Lower leg skin (tissue), 4 donors: ENCODE results near the gene PTPDC1. TPM values are rescaled to one million over a fixed set of nuclear protein-coding genes. Genes with fewer than 3 reads are reported as not detected.

ENCODE experiments used
- DNase-seq, 2 donors: peaks; one replicate each; pipeline ENCODE4 v3.0.0-alpha.2; 2019; ENCODE audit warnings: low spot score in 2 of 2
- H3K4me3 ChIP-seq: fragments of 200-600 bp; sonication (generic); 2 replicates; pipeline ENCODE4 v1.5.1; 2017; ENCODE audit warnings: mild to moderate bottlenecking, low read depth; ENCODE audit not compliant: poor library complexity, severe bottlenecking
- CTCF ChIP-seq, 3 donors: fragments of 450-650 bp; IDR thresholded peaks; one replicate each; pipeline ENCODE4 v1.5.1; 2016; ENCODE audit warnings: antibody characterized with exemption in 3 of 3, mild to moderate bottlenecking in 3 of 3, moderate library complexity in 2 of 3
- POLR2A ChIP-seq, 2 donors: fragments of 450-650 bp; IDR thresholded peaks; one replicate each; pipeline ENCODE4 v1.6.1; 2016 to 2017; ENCODE audit warnings: antibody characterized with exemption in 2 of 2, mild to moderate bottlenecking in 1 of 2, moderate library complexity in 1 of 2
- WGBS, 2 donors: methylation state at CpG; one replicate each; pipeline ENCODE4 v1.1.5; 2018; 5-methylcytosine and 5-hydroxymethylcytosine counted together
- intact Hi-C: fragments of 100-400 bp; cut with DNase I; formaldehyde crosslinking; loops from one replicate; pipeline ENCODE4 v1.15.0; 2023; ENCODE audit warnings: low total_unique reads
- total RNA-seq, 4 donors: library from RNA; depleted of rRNA; stranded (reverse); fragments of >200 nt; gene quantifications; one replicate each; pipeline ENCODE4 v1.1.0, GENCODE V29; 2016

Gene PTPDC1
- total RNA-seq, 4 donors from 2014 or later, result 5.9 to 9.1 (median 7.6) TPM

GRCh38 chr9:94078086-94078485, 6.2 kb upstream of the PTPDC1 start:
- DNase-seq, result no peak
- intact Hi-C loops, result no loop called here
- WGBS, 2 donors, result 80 to 88% methylated on average over 2 of the region's 2 CpGs
- TF ChIP-seq POLR2A (IDR thresholded peaks at IDR 0.05) (no peak), CTCF (IDR thresholded peaks at IDR 0.05) (no peak)
- H3K4me3 ChIP-seq, result no peak overlapping the region

GRCh38 chr9:94079236-94079635, 5.0 kb upstream of the PTPDC1 start:
- no peak for TF ChIP-seq POLR2A (IDR thresholded peaks at IDR 0.05)
- TF ChIP-seq CTCF (IDR thresholded peaks at IDR 0.05), result no peak
- intact Hi-C loops, result no loop called here

DNA sequence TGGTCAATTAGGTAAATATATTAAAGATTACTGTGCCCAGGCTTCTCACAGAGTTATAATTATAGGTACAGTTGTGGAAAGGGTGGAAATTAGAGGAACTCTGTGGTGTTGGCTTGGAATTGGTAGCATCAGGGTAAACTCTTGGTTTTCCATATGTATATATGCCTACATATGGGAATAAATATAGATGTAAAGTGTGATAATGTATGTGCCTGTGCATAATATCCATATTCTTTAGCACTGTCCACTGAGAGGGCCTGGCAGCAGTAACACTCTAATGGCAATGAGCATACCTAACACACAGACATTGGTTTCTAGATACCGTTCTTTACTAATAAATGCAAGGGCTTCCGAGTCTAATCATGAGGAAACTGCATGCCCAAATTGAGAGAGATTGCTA, 4.0 kb upstream of the PTPDC1 start:
- no peak for DNase-seq
- intact Hi-C loops, result no loop called here
- 98 to 100% methylated on average over 2 of the region's 2 CpGs for WGBS, 2 donors
- no peak overlapping the region for H3K4me3 ChIP-seq
- TF ChIP-seq CTCF (IDR thresholded peaks at IDR 0.05), result no peak
- TF ChIP-seq POLR2A (IDR thresholded peaks at IDR 0.05), result no peak

More at GRCh38 chr9:94079236-94079635, 5.0 kb upstream of the PTPDC1 start:
- no peak for DNase-seq
- H3K4me3 ChIP-seq, result no peak overlapping the region
- WGBS, 2 donors, result 71 to 90% methylated on average over 2 of the region's 2 CpGs

DNA sequence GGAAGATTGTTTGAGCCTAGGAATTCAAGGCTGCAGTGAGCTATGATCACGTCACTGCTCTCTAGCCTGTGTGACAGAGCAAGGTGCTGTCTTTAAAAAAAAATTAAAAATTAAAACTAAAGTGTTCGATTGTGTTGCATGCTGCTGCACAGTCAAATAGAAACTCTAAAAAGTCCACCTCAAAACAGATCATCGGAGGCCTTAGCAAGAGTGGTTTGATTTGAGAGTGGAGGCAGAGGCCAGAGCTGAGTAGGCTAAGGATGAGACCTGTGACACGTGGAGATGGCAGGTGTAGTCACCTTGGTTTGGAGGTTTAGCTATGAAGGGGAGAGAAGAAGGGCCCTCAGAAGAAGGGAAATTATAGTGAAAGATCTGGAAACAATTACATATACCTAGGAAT, 2.8 kb upstream of the PTPDC1 start:
- intact Hi-C loops, result no loop called here
- no peak for DNase-seq
- WGBS, 2 donors, result 94 to 97% methylated on average over 4 of the region's 4 CpGs
- TF ChIP-seq CTCF (IDR thresholded peaks at IDR 0.05) (no peak), POLR2A (IDR thresholded peaks at IDR 0.05) (no peak)
- H3K4me3 ChIP-seq, result no peak overlapping the region

GRCh38 chr9:94081864-94082463, 2.3 kb upstream of the PTPDC1 start:
- 87 to 88% methylated on average over 8 of the region's 8 CpGs for WGBS, 2 donors
- intact Hi-C loops, result no loop called here
- DNase-seq, result no peak
- TF ChIP-seq CTCF (IDR thresholded peaks at IDR 0.05), result no peak
- TF ChIP-seq POLR2A (IDR thresholded peaks at IDR 0.05), result no peak
- H3K4me3 ChIP-seq, result no peak overlapping the region

- H3K4me3 ChIP-seq, result no peak overlapping the region
- intact Hi-C loops, result no loop called here
These were observed 1.7 kb upstream of the PTPDC1 start for GRCh38 chr9:94082553-94082952.

More at GRCh38 chr9:94082553-94082952, 1.7 kb upstream of the PTPDC1 start:
- TF ChIP-seq POLR2A (IDR thresholded peaks at IDR 0.05) (no peak), CTCF (IDR thresholded peaks at IDR 0.05) (no peak)
- DNase-seq, result no peak
- WGBS, 2 donors, result 89 to 90% methylated on average over 3 of the region's 3 CpGs
